HG03103 (cell line): ENCODE measurements around the gene SVIP.

Experiments used
- ATAC-seq: cut with Tn5 transposase; IDR thresholded peaks from one replicate; pipeline ENCODE4 v1.9.1; 2021; ENCODE audit warnings: low read depth; ENCODE audit not compliant: unreplicated experiment

The SVIP gene

GRCh38 chr11:22829231-22830081, at the start of gene SVIP:
SVIP (minus strand) TSS chr11:22829801; CDS start chr11:22829748, 53 bp downstream.
- ATAC-seq: peak; percentile 89

GRCh38 chr11:22878604-22879003, 49.0 kb upstream of the SVIP start:
- ATAC-seq: no peak

- ATAC-seq: no peak
These were observed 48.4 kb upstream of the SVIP start for GRCh38 chr11:22878039-22878438.

GRCh38 chr11:22875869-22876473, 46.4 kb upstream of the SVIP start:
- ATAC-seq: peak; percentile 99

GRCh38 chr11:22869325-22869724, 39.7 kb upstream of the SVIP start:
- ATAC-seq: no peak

- no peak for ATAC-seq
These were observed 30.6 kb upstream of the SVIP start, which contains the start of gene CCDC179 for GRCh38 chr11:22860241-22860640. CCDC179 (minus strand) TSS chr11:22860474; CDS start chr11:22860421, 53 bp downstream.

GRCh38 chr11:22859756-22860155, 30.2 kb upstream of the SVIP start:
- no peak for ATAC-seq

GRCh38 chr11:22851477-22851876, 21.9 kb upstream of the SVIP start:
- ATAC-seq: no peak

- ATAC-seq: no peak
These were observed 17.1 kb upstream of the SVIP start for GRCh38 chr11:22846726-22847125.

- ATAC-seq: no peak
These were observed 2.9 kb upstream of the SVIP start for GRCh38 chr11:22832315-22833015.

- no peak for ATAC-seq
These were observed 447 bp upstream of the SVIP start for GRCh38 chr11:22830082-22830414.

- no peak for ATAC-seq
These were observed 1.2 kb downstream of the SVIP start for GRCh38 chr11:22828373-22828772.

- ATAC-seq: no peak
These were observed 7.4 kb downstream of the SVIP start for GRCh38 chr11:22822203-22822602.

GRCh38 chr11:22809893-22810292, 19.7 kb downstream of the SVIP start:
- no peak for ATAC-seq

GRCh38 chr11:22808571-22809197, 20.9 kb downstream of the SVIP start:
- ATAC-seq: peak; percentile 20

- peak; percentile 97 for ATAC-seq
These were observed 21.6 kb downstream of the SVIP start for GRCh38 chr11:22807855-22808570.

GRCh38 chr11:22807391-22807790, 22.2 kb downstream of the SVIP start:
- no peak for ATAC-seq

- ATAC-seq: no peak
These were observed 26.7 kb downstream of the SVIP start for GRCh38 chr11:22802861-22803260.

- ATAC-seq: no peak
These were observed 29.1 kb downstream of the SVIP start for GRCh38 chr11:22800482-22800881.

GRCh38 chr11:22798901-22799300, 30.7 kb downstream of the SVIP start:
- no peak for ATAC-seq
